CD4-positive, alpha-beta T cell treated with Interleukin-1 beta for 1 hour (primary cell): Measurements from ENCODE around the gene GSPT1.
A peak's percentile ranks its signal among the peaks of the same experiment; 100 is the strongest.
"Not testable (repeated sequence)": the region's sequence is repeated elsewhere in the genome, so short reads cannot be mapped to it uniquely, and the experiment has no call there.

Experiments used
- DNase-seq, 2 donors: peaks; one replicate each; pipeline ENCODE4 v3.0.0-alpha.2; 2020 to 2022

The GSPT1 gene

GRCh38 chr16:11915644-11916523 is at the start of gene GSPT1:
Gene GSPT1, minus strand, starts transcription at chr16:11915956. Its CDS starts 236 bp downstream, at chr16:11915720.
- peak; percentile 99 for DNase-seq

- no peak for DNase-seq
Measured at GRCh38 chr16:11964761-11965551, 49.2 kb upstream of the GSPT1 start, which contains the start of gene TNFRSF17. Gene TNFRSF17, plus strand, starts transcription at chr16:11965210. Its CDS starts 115 bp downstream, at chr16:11965325.

GRCh38 chr16:11963706-11964105 is 48.0 kb upstream of the GSPT1 start:
- no peak for DNase-seq

GRCh38 chr16:11962978-11963377 is 47.2 kb upstream of the GSPT1 start:
- DNase-seq: not testable (repeated sequence)

GRCh38 chr16:11962457-11962856 is 46.7 kb upstream of the GSPT1 start:
- not testable (repeated sequence) for DNase-seq

- no peak for DNase-seq
Measured at GRCh38 chr16:11957591-11958395, 42.0 kb upstream of the GSPT1 start.

GRCh38 chr16:11956558-11956957 is 40.8 kb upstream of the GSPT1 start:
- DNase-seq: no peak

GRCh38 chr16:11955713-11956123 is 40.0 kb upstream of the GSPT1 start:
- no peak for DNase-seq

GRCh38 chr16:11953576-11953975 is 37.8 kb upstream of the GSPT1 start:
- not testable (repeated sequence) for DNase-seq

GRCh38 chr16:11950388-11950787 is 34.6 kb upstream of the GSPT1 start:
- no peak for DNase-seq

GRCh38 chr16:11949527-11949926 is 33.8 kb upstream of the GSPT1 start:
- peak; percentile 13 to 27 for DNase-seq

GRCh38 chr16:11948819-11949218 is 33.1 kb upstream of the GSPT1 start:
- no peak for DNase-seq

GRCh38 chr16:11946433-11946832 is 30.7 kb upstream of the GSPT1 start:
- DNase-seq: no peak

GRCh38 chr16:11941945-11942344 is 26.2 kb upstream of the GSPT1 start, which contains the start of gene NPIPB2:
Gene NPIPB2, minus strand, starts transcription at chr16:11942045. Its CDS starts 0 bp downstream, at chr16:11942045.
- DNase-seq: not testable (repeated sequence)

- DNase-seq: not testable (repeated sequence)
Measured at GRCh38 chr16:11927350-11927749, 11.6 kb upstream of the GSPT1 start.

- not testable (repeated sequence) for DNase-seq
Measured at GRCh38 chr16:11924046-11924445, 8.3 kb upstream of the GSPT1 start.

GRCh38 chr16:11916524-11917285 is 949 bp upstream of the GSPT1 start:
- no peak for DNase-seq

GRCh38 chr16:11915114-11915643 is 577 bp downstream of the GSPT1 start:
- DNase-seq: peak in 1 of 2 donors; percentile 36

- peak; percentile 25 to 49 for DNase-seq
Measured at GRCh38 chr16:11914210-11915113, 1.3 kb downstream of the GSPT1 start.

- peak; percentile 62 to 68 for DNase-seq
Measured at GRCh38 chr16:11913425-11914079, 2.2 kb downstream of the GSPT1 start.
